H1 (cell line): ENCODE data around the gene CD28.
"Not testable (repeated sequence)": the region's sequence is repeated elsewhere in the genome, so short reads cannot be mapped to it uniquely, and the experiment has no call there.

ENCODE experiments used
- CTCF ChIP-seq, 3 experiments: IDR thresholded peaks; 1 replicate in 2 of 3; 2 replicates in 1 of 3; pipeline versions ENCODE4 v1.5.1 to v1.6.1; 2011; ENCODE audit warnings: low read length in 3 of 3, mild to moderate bottlenecking in 3 of 3, inconsistent platforms in 2 of 3, low read depth in 1 of 3, moderate library complexity in 1 of 3; ENCODE audit not compliant: insufficient read depth in 1 of 3; ENCODE audit errors: control extremely low read depth in 1 of 3
- GABPA ChIP-seq: IDR thresholded peaks from 2 replicates; pipeline ENCODE4 v1.6.1; 2011; ENCODE audit warnings: mild to moderate bottlenecking, low read length, moderate library complexity, borderline replicate concordance; ENCODE audit not compliant: insufficient read depth
- POLR2A ChIP-seq, 2 experiments: IDR thresholded peaks; 1 replicate in 1 of 2; 2 replicates in 1 of 2; pipeline ENCODE4 v1.6.1; 2011; ENCODE audit warnings: low read depth in 2 of 2, low read length in 2 of 2, mild to moderate bottlenecking in 2 of 2; ENCODE audit errors: control extremely low read depth in 1 of 2
- TAF1 ChIP-seq: IDR thresholded peaks from 2 replicates; pipeline ENCODE4 v1.6.1; 2011; ENCODE audit warnings: mild to moderate bottlenecking, low read depth, low read length
- TBP ChIP-seq: IDR thresholded peaks from 2 replicates; pipeline ENCODE4 v1.6.1; 2011; ENCODE audit warnings: low read depth, low read length, improper control_type of control experiment

DNA sequence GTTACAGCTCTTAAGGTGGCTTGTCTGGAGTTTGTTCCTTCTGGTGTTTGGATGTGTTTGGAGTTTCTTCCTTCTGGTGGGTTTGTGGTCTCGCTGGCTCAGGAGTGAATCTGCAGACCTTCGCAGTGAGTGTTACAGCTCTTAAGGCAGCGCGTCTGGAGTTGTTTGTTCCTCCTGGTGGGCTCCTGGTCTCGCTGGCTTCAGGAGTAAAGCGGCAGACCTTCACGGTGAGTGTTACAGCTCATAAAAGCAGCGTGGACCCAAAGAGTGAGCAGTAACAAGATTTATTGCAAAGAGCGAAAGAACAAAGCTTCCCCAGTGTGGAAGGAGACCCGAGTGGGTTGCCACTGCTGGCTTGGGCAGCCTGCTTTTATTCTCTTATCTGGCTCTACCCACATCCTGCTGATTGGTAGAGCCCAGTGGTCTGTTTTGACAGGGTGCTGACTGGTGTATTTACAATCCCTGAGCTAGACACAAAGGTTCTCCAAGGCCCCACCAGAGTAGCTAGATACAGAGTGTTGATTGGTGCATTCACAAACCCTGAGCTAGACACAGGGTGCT, 78.4 kb downstream of the CD28 start:
- not testable (repeated sequence) for TF ChIP-seq TAF1; GABPA; POLR2A (IDR thresholded peaks at IDR 0.05; ENCODE audit: control extremely low read depth in 1 of 2, low read depth in 2 of 2, low read length in 2 of 2); CTCF (IDR thresholded peaks at IDR 0.05; ENCODE audit: control extremely low read depth in 1 of 3, insufficient read depth in 1 of 3, low read depth in 1 of 3, low read length in 3 of 3); TBP
